Gastrocnemius medialis (tissue), 4 donors: ENCODE measurements around the gene RIN1. TPM values are rescaled to one million over a fixed set of nuclear protein-coding genes. Genes with fewer than 3 reads are reported as not detected.
A peak's percentile ranks its signal among the peaks of the same experiment; 100 is the strongest.

Source experiments
- ATAC-seq, 2 donors: fragments of 150-250 bp; one replicate each; pipeline ENCODE4 v1.9.1; 2016
- DNase-seq, 2 donors: peaks; one replicate each; pipeline ENCODE4 v3.0.0-alpha.2; 2019
- H3K27ac ChIP-seq, 4 donors: fragments of 200-600 bp; sonication (generic); 1 replicate in 1 of 4; 2 replicates in 3 of 4; pipeline ENCODE4 v1.5.1; 2016 to 2018; ENCODE audit warnings: mild to moderate bottlenecking in 2 of 4, moderate library complexity in 1 of 4
- H3K27me3 ChIP-seq, 3 donors: fragments of 200-600 bp; sonication (generic) in 2 of 3; 1 replicate in 1 of 3; 2 replicates in 2 of 3; pipeline versions ENCODE4 v1.5.1 to v1.6.0; 2016 to 2019; ENCODE audit warnings: mild to moderate bottlenecking in 1 of 3, moderate library complexity in 1 of 3
- H3K36me3 ChIP-seq, 2 donors: fragments of 200-600 bp; sonication (generic) in 1 of 2; one replicate each; pipeline ENCODE4 v1.5.1; 2017 to 2018
- H3K4me1 ChIP-seq, 2 donors: fragments of 200-600 bp; sonication (generic) in 1 of 2; one replicate each; pipeline ENCODE4 v1.5.1; 2016 to 2017; ENCODE audit warnings: mild to moderate bottlenecking in 2 of 2
- H3K4me3 ChIP-seq, 4 donors: fragments of 200-600 bp; sonication (generic) in 3 of 4; 1 replicate in 1 of 4; 2 replicates in 3 of 4; pipeline ENCODE4 v1.5.1; 2016 to 2019; ENCODE audit warnings: mild to moderate bottlenecking in 2 of 4
- H3K9me3 ChIP-seq, 3 donors: fragments of 200-600 bp; sonication (generic) in 2 of 3; 1 replicate in 1 of 3; 2 replicates in 2 of 3; pipeline ENCODE4 v1.5.1; 2016 to 2019
- POLR2A ChIP-seq, 2 donors: fragments of 450-650 bp; IDR thresholded peaks; one replicate each; pipeline ENCODE4 v1.6.1; 2017; ENCODE audit warnings: antibody characterized with exemption in 2 of 2, mild to moderate bottlenecking in 2 of 2, moderate library complexity in 2 of 2
- in situ Hi-C, 4 donors: fragments of 200-750 bp; cut with MboI; loops; one replicate each; pipeline versions ENCODE4 v1.15.0 to v1.8.0; 2017; ENCODE audit warnings: low sequenced_read_pairs in 4 of 4
- intact Hi-C: fragments of 100-400 bp; cut with DNase I; formaldehyde crosslinking; loops from one replicate; pipeline ENCODE4 v1.15.1; 2023; ENCODE audit warnings: low total_unique reads
- total RNA-seq, 4 donors: library from RNA; depleted of rRNA; stranded (reverse); fragments of >200 nt; gene quantifications; one replicate each; pipeline versions ENCODE4 v1.1.0 to v1.2.3, GENCODE V29; 2016
- TF ChIP-seq, protein P1 (sequence below), 5 experiments: fragments of 450-650 bp in 3 of 5; fragments of 200-600 bp in 2 of 5; sonication (generic) in 2 of 5; IDR thresholded peaks in 4 of 5; conservative IDR thresholded peaks in 1 of 5; 1 replicate in 4 of 5; 2 replicates in 1 of 5; pipeline ENCODE4 v1.5.1; 2016 to 2019; ENCODE audit warnings: antibody characterized with exemption in 5 of 5, mild to moderate bottlenecking in 3 of 5, moderate library complexity in 3 of 5

RIN1 gene
- total RNA-seq, 4 donors from 2014 or later, result 1.9 to 9.7 (median 7.0) TPM

DNA sequence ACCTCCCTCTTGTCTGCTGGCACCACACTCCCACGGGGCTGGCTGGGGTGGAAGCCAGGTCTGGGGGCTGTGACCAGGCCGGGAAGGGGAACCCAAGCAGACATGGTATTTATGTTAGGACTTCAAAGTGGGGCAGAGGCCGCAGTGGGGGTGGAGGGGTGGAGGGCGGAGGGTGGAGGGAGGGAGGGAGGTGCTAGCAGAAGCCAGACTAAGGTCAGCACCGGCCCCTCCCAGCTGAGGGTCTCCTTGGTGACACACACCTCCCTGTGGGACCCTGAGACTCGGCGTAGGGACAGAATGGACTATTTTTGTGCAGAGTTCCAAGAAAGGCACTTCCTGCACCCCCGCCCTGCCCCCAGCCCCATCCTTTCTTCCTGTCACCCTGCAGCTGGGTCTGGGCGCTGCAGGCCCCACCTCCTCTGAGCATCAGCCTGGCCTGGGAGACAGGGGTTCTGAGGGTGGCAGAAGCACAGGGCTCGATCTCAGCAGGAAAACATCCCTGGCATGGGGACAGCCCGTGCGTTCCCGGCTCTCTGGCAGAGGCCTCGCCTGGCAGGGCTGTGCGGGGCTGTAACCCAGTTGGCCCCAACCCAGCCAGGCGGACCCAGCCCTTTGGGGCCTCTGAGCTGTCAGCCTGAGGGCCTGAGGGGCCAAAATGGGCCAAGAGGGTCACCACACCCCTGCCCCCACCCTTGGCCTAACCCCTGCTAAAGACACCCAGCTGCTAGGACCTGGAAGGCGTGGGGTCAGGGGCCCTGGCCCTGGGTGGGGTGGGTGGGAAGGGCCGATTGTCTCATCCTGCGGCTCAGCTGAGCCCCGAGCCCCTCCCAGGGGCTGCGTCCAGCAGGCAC lies 9.7 kb downstream of the RIN1 start:
- in situ Hi-C loops, result loop anchor here in 1 of 4 donors (5.0 kb wide), 1 partner anchor 61 kb away; no protein-coding TSS in a partner anchor
- peaks cover 12 to 24% of the 10 kb centered on the region in 2 donors for H3K4me1 ChIP-seq

GRCh38 chr11:66325263-66325671 lies 11.0 kb downstream of the RIN1 start:
- DNase-seq (no peak), ATAC-seq (no peak)
- intact Hi-C loops, result no loop called here
- Histone ChIP-seq H3K9me3 (no peaks in the 10 kb centered on the region), H3K4me3 (no peak overlapping the region), H3K4me1 (peaks cover 12 to 24% of the 10 kb centered on the region in 2 donors), H3K36me3 (no peaks in the 10 kb centered on the region), H3K27ac (peak overlapping the region in 2 of 4 donors; percentile 41 to 68), H3K27me3 (no peaks in the 10 kb centered on the region)
- TF ChIP-seq, protein P1, sequence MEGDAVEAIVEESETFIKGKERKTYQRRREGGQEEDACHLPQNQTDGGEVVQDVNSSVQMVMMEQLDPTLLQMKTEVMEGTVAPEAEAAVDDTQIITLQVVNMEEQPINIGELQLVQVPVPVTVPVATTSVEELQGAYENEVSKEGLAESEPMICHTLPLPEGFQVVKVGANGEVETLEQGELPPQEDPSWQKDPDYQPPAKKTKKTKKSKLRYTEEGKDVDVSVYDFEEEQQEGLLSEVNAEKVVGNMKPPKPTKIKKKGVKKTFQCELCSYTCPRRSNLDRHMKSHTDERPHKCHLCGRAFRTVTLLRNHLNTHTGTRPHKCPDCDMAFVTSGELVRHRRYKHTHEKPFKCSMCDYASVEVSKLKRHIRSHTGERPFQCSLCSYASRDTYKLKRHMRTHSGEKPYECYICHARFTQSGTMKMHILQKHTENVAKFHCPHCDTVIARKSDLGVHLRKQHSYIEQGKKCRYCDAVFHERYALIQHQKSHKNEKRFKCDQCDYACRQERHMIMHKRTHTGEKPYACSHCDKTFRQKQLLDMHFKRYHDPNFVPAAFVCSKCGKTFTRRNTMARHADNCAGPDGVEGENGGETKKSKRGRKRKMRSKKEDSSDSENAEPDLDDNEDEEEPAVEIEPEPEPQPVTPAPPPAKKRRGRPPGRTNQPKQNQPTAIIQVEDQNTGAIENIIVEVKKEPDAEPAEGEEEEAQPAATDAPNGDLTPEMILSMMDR (IDR thresholded peaks at IDR 0.05 in 4 of 5, conservative IDR thresholded peaks at IDR 0.05 in 1 of 5), result no peak
- no peak for TF ChIP-seq POLR2A (IDR thresholded peaks at IDR 0.05)
- in situ Hi-C loops, result loop anchor here in 1 of 4 donors (5.0 kb wide), 1 partner anchor 62 kb away; no protein-coding TSS in a partner anchor

More for the DNA sequence above, 9.7 kb downstream of the RIN1 start:
- H3K27ac ChIP-seq, result peak overlapping the region; percentile 59 to 68 (median 64)
- no peaks in the 10 kb centered on the region for H3K36me3 ChIP-seq
- peak in 1 of 2 donors; percentile 53 for DNase-seq
- TF ChIP-seq POLR2A (IDR thresholded peaks at IDR 0.05), result no peak
- TF ChIP-seq, protein P1 (IDR thresholded peaks at IDR 0.05 in 4 of 5, conservative IDR thresholded peaks at IDR 0.05 in 1 of 5), result no peak
- H3K27me3 ChIP-seq, result no peaks in the 10 kb centered on the region
- H3K4me3 ChIP-seq, result no peak overlapping the region
- ATAC-seq, result peak; percentile 9 to 25
- H3K9me3 ChIP-seq, result no peaks in the 10 kb centered on the region
- intact Hi-C loops, result no loop called here

GRCh38 chr11:66324664-66325063 lies 11.6 kb downstream of the RIN1 start:
- DNase-seq, result no peak
- H3K4me3 ChIP-seq, result no peak overlapping the region
- H3K4me1 ChIP-seq, result peaks cover 12 to 24% of the 10 kb centered on the region in 2 donors
- ATAC-seq, result no peak
- H3K9me3 ChIP-seq, result no peaks in the 10 kb centered on the region
- H3K27ac ChIP-seq, result no peak overlapping the region
- H3K36me3 ChIP-seq, result no peaks in the 10 kb centered on the region
- no peaks in the 10 kb centered on the region for H3K27me3 ChIP-seq
- TF ChIP-seq, protein P1 (IDR thresholded peaks at IDR 0.05 in 4 of 5, conservative IDR thresholded peaks at IDR 0.05 in 1 of 5), result no peak
- TF ChIP-seq POLR2A (IDR thresholded peaks at IDR 0.05), result no peak
- in situ Hi-C loops (loop anchor here in 1 of 4 donors (5.0 kb wide), 1 partner anchor 63 kb away; no protein-coding TSS in a partner anchor), intact Hi-C loops (no loop called here)

DNA sequence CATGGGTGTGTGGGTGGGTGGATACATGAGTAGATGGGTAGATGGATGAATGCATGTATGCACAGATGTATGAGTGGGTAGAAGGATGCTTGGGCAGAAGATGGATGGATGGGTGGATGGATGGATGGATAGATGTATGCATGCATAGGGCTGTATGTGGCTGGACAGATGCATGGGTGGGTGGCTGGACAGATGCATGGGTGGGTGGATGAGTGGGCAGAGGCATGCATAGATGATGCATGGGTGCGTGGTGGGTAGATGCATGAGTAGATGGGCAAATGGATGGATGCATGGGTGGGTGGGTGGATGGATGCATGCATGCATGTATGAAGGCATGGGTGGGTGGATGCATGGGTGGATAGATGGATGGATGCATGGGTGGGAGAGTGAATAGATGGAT lies 12.6 kb downstream of the RIN1 start:
- Histone ChIP-seq H3K4me3 (no peak overlapping the region), H3K36me3 (no peaks in the 10 kb centered on the region), H3K27me3 (no peaks in the 10 kb centered on the region), H3K9me3 (no peaks in the 10 kb centered on the region), H3K27ac (no peak overlapping the region), H3K4me1 (peaks cover 9 to 25% of the 10 kb centered on the region in 2 donors)
- TF ChIP-seq POLR2A (IDR thresholded peaks at IDR 0.05), result no peak
- in situ Hi-C loops, result no loop called here
- DNase-seq (no peak), ATAC-seq (no peak)
- intact Hi-C loops, result no loop called here

DNA sequence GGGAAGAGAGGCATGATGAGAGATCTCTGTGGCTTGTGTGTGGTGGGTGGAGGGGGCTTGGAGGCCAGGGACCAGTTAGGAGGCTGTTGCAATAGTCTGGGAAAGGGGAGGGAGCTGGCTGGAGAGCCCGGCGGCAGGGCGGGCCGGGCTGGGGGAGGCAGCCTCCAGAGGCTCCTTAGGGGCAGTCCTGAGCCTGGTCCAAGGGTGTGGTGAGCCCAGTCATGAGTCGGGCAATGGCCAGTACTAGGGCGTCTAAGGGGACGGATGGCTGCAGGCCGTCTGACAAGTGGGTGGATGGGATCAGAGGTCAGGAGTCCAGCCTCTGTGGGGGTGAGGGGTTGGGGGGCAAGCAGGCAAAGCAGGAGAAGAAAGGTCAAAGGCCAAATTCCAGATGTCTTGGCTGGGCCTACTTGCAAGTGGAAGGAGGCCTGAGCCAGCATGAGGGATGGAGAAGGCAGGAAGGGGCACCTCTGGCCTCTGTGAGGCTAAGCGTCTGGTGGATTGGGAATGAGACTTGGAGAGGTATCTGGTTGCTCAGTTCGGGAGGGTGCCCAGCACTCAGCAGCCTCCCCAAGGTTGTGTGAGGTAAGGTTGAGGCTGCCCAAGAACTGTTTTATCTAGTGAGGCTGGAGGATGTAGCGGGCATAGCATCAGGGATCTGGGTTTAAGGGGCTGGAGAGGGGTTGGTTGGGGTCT lies 13.4 kb downstream of the RIN1 start:
- Histone ChIP-seq H3K36me3 (no peaks in the 10 kb centered on the region), H3K4me3 (no peak overlapping the region), H3K27ac (peak overlapping the region in 1 of 4 donors; percentile 18), H3K9me3 (no peaks in the 10 kb centered on the region), H3K27me3 (no peaks in the 10 kb centered on the region), H3K4me1 (peaks cover 6 to 20% of the 10 kb centered on the region in 2 donors)
- TF ChIP-seq POLR2A (IDR thresholded peaks at IDR 0.05), result no peak
- TF ChIP-seq, protein P1 (IDR thresholded peaks at IDR 0.05 in 4 of 5, conservative IDR thresholded peaks at IDR 0.05 in 1 of 5), result no peak
- in situ Hi-C loops (no loop called here), intact Hi-C loops (no loop called here)
- ATAC-seq (peak; percentile 33 to 54), DNase-seq (peak in 1 of 2 donors; percentile 65)
